Measurements from ENCODE around the gene HOXB9. TPM values are rescaled to one million over a fixed set of nuclear protein-coding genes. Genes with fewer than 3 reads are reported as not detected.

HOXB9 gene
- total RNA-seq, 2 donors from 2014 or later, result 1.2 to 2.4 TPM

- peaks cover 0 to 6% of the 10 kb centered on the region in 2 donors for H3K36me3 Mint-ChIP-seq
- DNase-seq (ENCODE audit: low spot score in 2 of 2), result no peak
- no peaks in the 10 kb centered on the region for H3K9me3 Mint-ChIP-seq
Observed at GRCh38 chr17:48630009-48630924, 4.1 kb upstream of the HOXB9 start.

GRCh38 chr17:48629411-48629759, 3.2 kb upstream of the HOXB9 start:
- Mint-ChIP-seq H3K27ac (no peak overlapping the region), H3K9me3 (no peaks in the 10 kb centered on the region), H3K36me3 (peaks cover 0 to 6% of the 10 kb centered on the region in 2 donors)
- ATAC-seq (no peak), DNase-seq (ENCODE audit: low spot score in 2 of 2) (no peak)

More at GRCh38 chr17:48630009-48630924, 4.1 kb upstream of the HOXB9 start:
- no peak for ATAC-seq
- H3K27ac Mint-ChIP-seq, result no peak overlapping the region

GRCh38 chr17:48628649-48629410, 2.7 kb upstream of the HOXB9 start:
- ATAC-seq (no peak), DNase-seq (ENCODE audit: low spot score in 2 of 2) (no peak)
- H3K9me3 Mint-ChIP-seq, result no peaks in the 10 kb centered on the region
- peaks cover 0 to 6% of the 10 kb centered on the region in 2 donors for H3K36me3 Mint-ChIP-seq
- H3K27ac Mint-ChIP-seq, result no peak overlapping the region

- Mint-ChIP-seq H3K27ac (no peak overlapping the region), H3K36me3 (peaks cover 0 to 6% of the 10 kb centered on the region in 2 donors), H3K9me3 (no peaks in the 10 kb centered on the region)
- DNase-seq (ENCODE audit: low spot score in 2 of 2) (no peak), ATAC-seq (no peak)
Observed at GRCh38 chr17:48627623-48628521, 1.7 kb upstream of the HOXB9 start.

GRCh38 chr17:48627118-48627597, 1.0 kb upstream of the HOXB9 start:
- no peak for DNase-seq (ENCODE audit: low spot score in 2 of 2)
- Mint-ChIP-seq H3K36me3 (no peaks in the 10 kb centered on the region), H3K27ac (no peak overlapping the region), H3K9me3 (no peaks in the 10 kb centered on the region)
- ATAC-seq, result no peak

GRCh38 chr17:48625495-48626244, 488 bp downstream of the HOXB9 start:
- ATAC-seq, result peak; percentile 65 to 77
- Mint-ChIP-seq H3K36me3 (no peaks in the 10 kb centered on the region), H3K9me3 (no peaks in the 10 kb centered on the region), H3K27ac (peak overlapping the region in 1 of 2 donors; percentile 69)
- peak in 1 of 2 donors; percentile 62 for DNase-seq (ENCODE audit: low spot score in 2 of 2)

- no peaks in the 10 kb centered on the region for H3K36me3 Mint-ChIP-seq
- DNase-seq (ENCODE audit: low spot score in 2 of 2), result no peak
- peak; percentile 28 to 36 for ATAC-seq
Observed at GRCh38 chr17:48624544-48625494, 1.3 kb downstream of the HOXB9 start.

GRCh38 chr17:48624118-48624517, 2.0 kb downstream of the HOXB9 start:
- ATAC-seq, result no peak
- no peaks in the 10 kb centered on the region for H3K9me3 Mint-ChIP-seq

More at GRCh38 chr17:48624544-48625494, 1.3 kb downstream of the HOXB9 start:
- H3K27ac Mint-ChIP-seq, result no peak overlapping the region
- no peaks in the 10 kb centered on the region for H3K9me3 Mint-ChIP-seq

GRCh38 chr17:48623583-48623982, 2.6 kb downstream of the HOXB9 start:
- no peaks in the 10 kb centered on the region for H3K36me3 Mint-ChIP-seq
- no peak overlapping the region for H3K27ac Mint-ChIP-seq
- DNase-seq (ENCODE audit: low spot score in 2 of 2), result no peak
- no peak for ATAC-seq
- H3K9me3 Mint-ChIP-seq, result no peaks in the 10 kb centered on the region

More at GRCh38 chr17:48624118-48624517, 2.0 kb downstream of the HOXB9 start:
- no peak for DNase-seq (ENCODE audit: low spot score in 2 of 2)
- no peaks in the 10 kb centered on the region for H3K36me3 Mint-ChIP-seq
- H3K27ac Mint-ChIP-seq, result no peak overlapping the region

- no peaks in the 10 kb centered on the region for H3K9me3 Mint-ChIP-seq
- no peak overlapping the region for H3K27ac Mint-ChIP-seq
- DNase-seq (ENCODE audit: low spot score in 2 of 2), result no peak
- ATAC-seq, result no peak
- no peaks in the 10 kb centered on the region for H3K36me3 Mint-ChIP-seq
Observed at GRCh38 chr17:48622857-48623256, 3.3 kb downstream of the HOXB9 start.

GRCh38 chr17:48621410-48622392, 4.5 kb downstream of the HOXB9 start:
- DNase-seq (ENCODE audit: low spot score in 2 of 2) (no peak), ATAC-seq (no peak)
- H3K9me3 Mint-ChIP-seq, result no peaks in the 10 kb centered on the region
- H3K27ac Mint-ChIP-seq, result no peak overlapping the region
- H3K36me3 Mint-ChIP-seq, result peaks cover 0 to 5% of the 10 kb centered on the region in 2 donors

GRCh38 chr17:48620461-48621139, 5.6 kb downstream of the HOXB9 start:
- Mint-ChIP-seq H3K36me3 (peaks cover 0 to 7% of the 10 kb centered on the region in 2 donors), H3K27ac (no peak overlapping the region), H3K9me3 (no peaks in the 10 kb centered on the region)
- no peak for ATAC-seq
- no peak for DNase-seq (ENCODE audit: low spot score in 2 of 2)

- peak overlapping the region in 1 of 2 donors; percentile 39 for H3K27ac Mint-ChIP-seq
- H3K36me3 Mint-ChIP-seq, result peaks cover 0 to 7% of the 10 kb centered on the region in 2 donors
- ATAC-seq (no peak), DNase-seq (ENCODE audit: low spot score in 2 of 2) (no peak)
- no peaks in the 10 kb centered on the region for H3K9me3 Mint-ChIP-seq
Observed at GRCh38 chr17:48619826-48620449, 6.2 kb downstream of the HOXB9 start.

Data from activated naive CD4-positive, alpha-beta T cell treated with anti-CD3 and anti-CD28 coated beads, Interleukin-2, amount 50 U/mL, for 72 hours (primary cell).